ENCODE measurements around the gene CST9L. TPM values are rescaled to one million over a fixed set of nuclear protein-coding genes. Genes with fewer than 3 reads are reported as not detected.

The CST9L gene
- total RNA-seq, 1 donor from 2014 or later, result not detected

- intact Hi-C loops (cut with DNase I), result no loop called here
- no peak for DNase-seq
- H3K36me3 ChIP-seq, result no peaks in the 10 kb centered on the region
- TF ChIP-seq, protein P1, sequence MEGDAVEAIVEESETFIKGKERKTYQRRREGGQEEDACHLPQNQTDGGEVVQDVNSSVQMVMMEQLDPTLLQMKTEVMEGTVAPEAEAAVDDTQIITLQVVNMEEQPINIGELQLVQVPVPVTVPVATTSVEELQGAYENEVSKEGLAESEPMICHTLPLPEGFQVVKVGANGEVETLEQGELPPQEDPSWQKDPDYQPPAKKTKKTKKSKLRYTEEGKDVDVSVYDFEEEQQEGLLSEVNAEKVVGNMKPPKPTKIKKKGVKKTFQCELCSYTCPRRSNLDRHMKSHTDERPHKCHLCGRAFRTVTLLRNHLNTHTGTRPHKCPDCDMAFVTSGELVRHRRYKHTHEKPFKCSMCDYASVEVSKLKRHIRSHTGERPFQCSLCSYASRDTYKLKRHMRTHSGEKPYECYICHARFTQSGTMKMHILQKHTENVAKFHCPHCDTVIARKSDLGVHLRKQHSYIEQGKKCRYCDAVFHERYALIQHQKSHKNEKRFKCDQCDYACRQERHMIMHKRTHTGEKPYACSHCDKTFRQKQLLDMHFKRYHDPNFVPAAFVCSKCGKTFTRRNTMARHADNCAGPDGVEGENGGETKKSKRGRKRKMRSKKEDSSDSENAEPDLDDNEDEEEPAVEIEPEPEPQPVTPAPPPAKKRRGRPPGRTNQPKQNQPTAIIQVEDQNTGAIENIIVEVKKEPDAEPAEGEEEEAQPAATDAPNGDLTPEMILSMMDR (IDR thresholded peaks at IDR 0.05), result no peak
- peak; percentile 39 for ATAC-seq
- H3K27ac ChIP-seq, result no peak overlapping the region
- H3K4me3 ChIP-seq, result no peak overlapping the region
- no peaks in the 10 kb centered on the region for H3K9me3 ChIP-seq
- no peaks in the 10 kb centered on the region for H3K4me1 ChIP-seq
- no peaks in the 10 kb centered on the region for H3K27me3 ChIP-seq
Observed at GRCh38 chr20:23541330-23541729, 27.0 kb downstream of the CST9L start.

- ATAC-seq, result no peak
- TF ChIP-seq, protein P1 (IDR thresholded peaks at IDR 0.05), result no peak
- no peak for DNase-seq
Observed at GRCh38 chr20:23540624-23541023, 27.7 kb downstream of the CST9L start.

DNA sequence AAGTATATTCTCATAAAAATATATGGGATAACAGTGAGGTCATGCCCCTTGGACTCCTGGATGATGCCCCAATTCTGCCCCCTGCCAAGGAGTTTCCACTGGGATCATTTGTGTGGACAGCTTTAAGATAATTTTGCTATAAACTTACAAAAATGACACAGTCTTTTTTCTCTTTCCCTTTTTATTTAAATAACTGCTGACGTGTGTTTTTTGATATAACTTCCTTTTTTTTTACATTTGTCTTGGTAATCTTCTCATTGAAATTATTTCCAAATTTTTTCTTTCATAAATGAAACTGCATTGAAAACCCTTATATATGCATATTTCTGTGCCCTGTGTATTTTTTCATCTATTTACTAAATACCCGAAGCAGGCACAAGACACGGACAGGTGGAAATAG lies 31.3 kb downstream of the CST9L start:
- intact Hi-C loops (cut with DNase I), result no loop called here

More at GRCh38 chr20:23540624-23541023, 27.7 kb downstream of the CST9L start:
- no peaks in the 10 kb centered on the region for H3K4me1 ChIP-seq
- H3K9me3 ChIP-seq, result no peaks in the 10 kb centered on the region
- intact Hi-C loops (cut with DNase I), result no loop called here
- H3K27ac ChIP-seq, result no peak overlapping the region
- no peak overlapping the region for H3K4me3 ChIP-seq
- H3K27me3 ChIP-seq, result no peaks in the 10 kb centered on the region
- H3K36me3 ChIP-seq, result no peaks in the 10 kb centered on the region

DNA sequence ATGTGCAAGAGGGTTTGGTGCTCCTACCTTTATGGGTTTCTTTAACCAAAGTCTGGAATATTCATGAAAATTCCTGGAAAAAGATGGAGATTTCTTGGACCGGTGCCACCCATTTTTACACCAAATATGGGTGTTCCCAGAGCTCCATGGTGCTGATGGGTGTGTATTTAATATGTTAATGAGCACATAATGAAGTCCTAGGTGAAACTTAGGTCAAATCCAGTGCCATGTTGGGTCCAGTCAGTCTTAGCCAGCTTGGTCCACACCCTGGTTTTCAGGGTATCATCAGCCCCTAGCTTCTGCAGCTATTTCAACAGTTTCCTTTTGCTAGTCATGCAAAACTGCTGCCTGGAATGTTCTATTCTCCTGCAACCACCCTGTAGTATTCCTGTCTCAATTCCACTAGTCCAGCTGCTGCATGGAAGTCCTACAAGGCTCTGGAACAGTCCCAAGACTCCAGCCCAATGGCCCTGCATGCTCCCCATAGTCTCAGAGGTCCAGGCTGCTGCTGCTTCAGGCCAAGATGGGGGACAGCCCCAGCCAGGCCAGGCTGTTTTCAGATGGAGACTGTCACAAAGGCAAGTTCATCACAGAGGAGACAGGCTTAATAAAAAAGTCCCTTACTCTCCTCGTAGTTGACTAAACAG lies 31.8 kb downstream of the CST9L start:
- Histone ChIP-seq H3K4me1 (no peaks in the 10 kb centered on the region), H3K27ac (no peak overlapping the region), H3K36me3 (no peaks in the 10 kb centered on the region), H3K27me3 (no peaks in the 10 kb centered on the region), H3K4me3 (no peak overlapping the region), H3K9me3 (no peaks in the 10 kb centered on the region)
- TF ChIP-seq, protein P1 (IDR thresholded peaks at IDR 0.05), result no peak
- intact Hi-C loops (cut with DNase I), result no loop called here
- ATAC-seq, result no peak
- no peak for DNase-seq

More for the DNA sequence above, 31.3 kb downstream of the CST9L start:
- Histone ChIP-seq H3K9me3 (no peaks in the 10 kb centered on the region), H3K27ac (no peak overlapping the region), H3K36me3 (no peaks in the 10 kb centered on the region), H3K4me3 (no peak overlapping the region), H3K27me3 (no peaks in the 10 kb centered on the region), H3K4me1 (no peaks in the 10 kb centered on the region)
- ATAC-seq, result no peak
- TF ChIP-seq, protein P1 (IDR thresholded peaks at IDR 0.05), result no peak
- no peak for DNase-seq

GRCh38 chr20:23534801-23535593 lies 33.3 kb downstream of the CST9L start:
- Histone ChIP-seq H3K27ac (no peak overlapping the region), H3K36me3 (no peaks in the 10 kb centered on the region), H3K27me3 (no peaks in the 10 kb centered on the region), H3K4me3 (no peak overlapping the region), H3K4me1 (no peaks in the 10 kb centered on the region), H3K9me3 (no peaks in the 10 kb centered on the region)
- ATAC-seq, result peak; percentile 41
- TF ChIP-seq, protein P1 (IDR thresholded peaks at IDR 0.05), result no peak
- intact Hi-C loops (cut with DNase I), result no loop called here
- DNase-seq, result no peak

All from upper lobe of right lung (tissue), 1 donor.